HCT116 (cell line): Measurements from ENCODE around the gene GRIN1. TPM values are rescaled to one million over a fixed set of nuclear protein-coding genes. Genes with fewer than 3 reads are reported as not detected.
A peak's percentile ranks its signal among the peaks of the same experiment; 100 is the strongest.

Experiments used
- ATAC-seq: fragments of 200-7000 bp; cut with Tn5 transposase; 2 replicates; pipeline ENCODE4 v1.9.1; 2020; ENCODE audit warnings: mild to moderate bottlenecking, moderate library complexity
- BruUV-seq: library from RNA; stranded (reverse); fragments of 400-500 nt; replicated peaks from 2 replicates; lab custom pipeline; 2021; lab: Mats Ljungman, UMichigan
- CTCF ChIA-PET: fragments of 300-600 bp; sonication (Branson Sonifier 250); formaldehyde crosslinking; loops from one replicate; lab custom pipeline; 2021; ENCODE audit warnings: antibody characterized with exemption; lab: Charles Lee
- POLR2A ChIA-PET: fragments of 300-600, 350-600 bp; sonication (Branson Sonifier 250); formaldehyde crosslinking; loops from one replicate; lab custom pipeline; 2021; ENCODE audit warnings: antibody characterized with exemption; lab: Charles Lee
- RAD21 ChIA-PET, 2 experiments: fragments of 300-600 bp; sonication (Branson Sonifier 250); formaldehyde crosslinking; loops; one replicate each; lab custom pipeline; 2023; ENCODE audit warnings: low total read pairs in 2 of 2; ENCODE audit not compliant: uncharacterized antibody in 2 of 2, unreplicated experiment in 2 of 2, low non-redundant PET in 1 of 2; lab: Charles Lee
- DNase-seq: peaks from one replicate; pipeline ENCODE4 v3.0.0-alpha.2; 2010; ENCODE audit warnings: low read depth, low spot score
- H2AFZ ChIP-seq: fragments of 200-600 bp; shearing (Covaris generic), sonication (generic); 2 replicates; pipeline ENCODE4 v1.6.1; 2017; ENCODE audit warnings: low read depth, mixed run types, mixed read lengths, antibody characterized with exemption, low read length; ENCODE audit not compliant: poor library complexity, severe bottlenecking
- H3K27ac ChIP-seq: 2 replicates; pipeline ENCODE4 v1.5.1; 2012; ENCODE audit warnings: low read depth, low read length
- H3K27me3 ChIP-seq: fragments of 200-600 bp; sonication (generic); 2 replicates; pipeline ENCODE4 v1.6.1; 2016; ENCODE audit warnings: mixed run types, low read length, mixed read lengths; ENCODE audit not compliant: insufficient read depth
- H3K36me3 ChIP-seq, 2 experiments: fragments of 200-500 bp in 1 of 2; fragments of 200-600 bp in 1 of 2; sonication (Bioruptor generic) in 1 of 2; sonication (generic) in 1 of 2; 2 replicates each; pipeline versions ENCODE4 v1.5.1 to v1.6.1; 2014 to 2016; ENCODE audit warnings: low read length in 2 of 2, inconsistent platforms in 1 of 2, mixed read lengths in 1 of 2, mixed run types in 1 of 2; ENCODE audit not compliant: insufficient read depth in 2 of 2, control insufficient read depth in 1 of 2
- H3K4me1 ChIP-seq, 2 experiments: fragments of 200-600 bp in 1 of 2; sonication (generic) in 1 of 2; 2 replicates each; pipeline versions ENCODE4 v1.5.1 to v1.6.1; 2012 to 2017; ENCODE audit warnings: low read length in 2 of 2, inconsistent platforms in 1 of 2, mild to moderate bottlenecking in 1 of 2, mixed read lengths in 1 of 2, mixed run types in 1 of 2, moderate library complexity in 1 of 2; ENCODE audit not compliant: insufficient read depth in 2 of 2, control insufficient read depth in 1 of 2
- H3K4me2 ChIP-seq: fragments of 200-600 bp; sonication (generic); 2 replicates; pipeline ENCODE4 v1.6.1; 2017; ENCODE audit warnings: mixed run types, low read length, mixed read lengths
- H3K4me3 ChIP-seq, 2 experiments: fragments of 200-600 bp in 1 of 2; sonication (generic) in 1 of 2; replicated peaks in 1 of 2; 2 replicates each; pipeline ENCODE4 v1.5.1; 2011 to 2016; ENCODE audit warnings: low read length in 2 of 2, control low read depth in 1 of 2, low read depth in 1 of 2, mild to moderate bottlenecking in 1 of 2, mixed read lengths in 1 of 2, mixed run types in 1 of 2
- H3K79me2 ChIP-seq: fragments of 200-600 bp; sonication (generic); 2 replicates; pipeline ENCODE4 v1.6.1; 2017; ENCODE audit warnings: mild to moderate bottlenecking, mixed run types, low read length, moderate library complexity, mixed read lengths; ENCODE audit not compliant: insufficient read depth
- H3K9ac ChIP-seq: fragments of 200-600 bp; sonication (generic); 2 replicates; pipeline ENCODE4 v1.6.1; 2016; ENCODE audit warnings: low read length, mixed read lengths
- H3K9me2 ChIP-seq: fragments of 200-600 bp; sonication (generic), shearing (Covaris generic); 2 replicates; pipeline ENCODE4 v1.6.1; 2017; ENCODE audit warnings: mixed run types, mild to moderate bottlenecking, moderate library complexity; ENCODE audit not compliant: insufficient read depth
- H3K9me3 ChIP-seq, 2 experiments: fragments of 200-500 bp in 1 of 2; fragments of 200-600 bp in 1 of 2; sonication (Bioruptor generic) in 1 of 2; sonication (generic) in 1 of 2; 2 replicates each; pipeline ENCODE4 v1.6.1; 2014 to 2017; ENCODE audit warnings: low read length in 2 of 2, mixed read lengths in 2 of 2, inconsistent platforms in 1 of 2, low read depth in 1 of 2, mild to moderate bottlenecking in 1 of 2, mixed run types in 1 of 2, moderate library complexity in 1 of 2; ENCODE audit not compliant: control insufficient read depth in 1 of 2, insufficient read depth in 1 of 2
- H4K20me1 ChIP-seq: fragments of 200-600 bp; sonication (generic), shearing (Covaris generic); 2 replicates; pipeline ENCODE4 v1.6.1; 2017; ENCODE audit warnings: mixed run types, mild to moderate bottlenecking, moderate library complexity; ENCODE audit not compliant: insufficient read depth
- CBX3 ChIP-seq: IDR thresholded peaks from 2 replicates; pipeline ENCODE4 v1.6.1; 2012; ENCODE audit warnings: low read depth
- CEBPB ChIP-seq: IDR thresholded peaks from 2 replicates; pipeline ENCODE4 v1.6.1; 2012; ENCODE audit warnings: low read depth
- ELF1 ChIP-seq: IDR thresholded peaks from 2 replicates; pipeline ENCODE4 v1.6.1; 2012; ENCODE audit warnings: low read depth, borderline replicate concordance
- FOSL1 ChIP-seq: IDR thresholded peaks from 2 replicates; pipeline ENCODE4 v1.6.1; 2012; ENCODE audit warnings: low read depth
- JUND ChIP-seq: IDR thresholded peaks from 2 replicates; pipeline ENCODE4 v1.6.1; 2012
- POLR2AphosphoS5 ChIP-seq: IDR thresholded peaks from 2 replicates; pipeline ENCODE4 v1.6.1; 2011; ENCODE audit warnings: mild to moderate bottlenecking, low read depth, low read length, moderate library complexity
- SP1 ChIP-seq: IDR thresholded peaks from 2 replicates; pipeline ENCODE4 v1.6.1; 2012; ENCODE audit warnings: low read depth
- YY1 ChIP-seq: IDR thresholded peaks from 2 replicates; pipeline ENCODE4 v1.6.1; 2011; ENCODE audit warnings: low read length, low read depth, moderate library complexity, mild to moderate bottlenecking; ENCODE audit not compliant: insufficient replicate concordance; ENCODE audit errors: extremely low read depth
- intact Hi-C: fragments of 100-400 bp; cut with micrococcal nuclease; formaldehyde crosslinking; loops from 2 replicates; pipeline ENCODE4 v1.10.0; 2022
- total RNA-seq: library from RNA; stranded (reverse); gene quantifications from one replicate; pipeline ENCODE4 v1.2.1, GENCODE V29; 2021; ENCODE audit not compliant: unreplicated experiment

The GRIN1 gene
- total RNA-seq, 1 experiment from 2014 or later, result 23.1 TPM

DNA sequence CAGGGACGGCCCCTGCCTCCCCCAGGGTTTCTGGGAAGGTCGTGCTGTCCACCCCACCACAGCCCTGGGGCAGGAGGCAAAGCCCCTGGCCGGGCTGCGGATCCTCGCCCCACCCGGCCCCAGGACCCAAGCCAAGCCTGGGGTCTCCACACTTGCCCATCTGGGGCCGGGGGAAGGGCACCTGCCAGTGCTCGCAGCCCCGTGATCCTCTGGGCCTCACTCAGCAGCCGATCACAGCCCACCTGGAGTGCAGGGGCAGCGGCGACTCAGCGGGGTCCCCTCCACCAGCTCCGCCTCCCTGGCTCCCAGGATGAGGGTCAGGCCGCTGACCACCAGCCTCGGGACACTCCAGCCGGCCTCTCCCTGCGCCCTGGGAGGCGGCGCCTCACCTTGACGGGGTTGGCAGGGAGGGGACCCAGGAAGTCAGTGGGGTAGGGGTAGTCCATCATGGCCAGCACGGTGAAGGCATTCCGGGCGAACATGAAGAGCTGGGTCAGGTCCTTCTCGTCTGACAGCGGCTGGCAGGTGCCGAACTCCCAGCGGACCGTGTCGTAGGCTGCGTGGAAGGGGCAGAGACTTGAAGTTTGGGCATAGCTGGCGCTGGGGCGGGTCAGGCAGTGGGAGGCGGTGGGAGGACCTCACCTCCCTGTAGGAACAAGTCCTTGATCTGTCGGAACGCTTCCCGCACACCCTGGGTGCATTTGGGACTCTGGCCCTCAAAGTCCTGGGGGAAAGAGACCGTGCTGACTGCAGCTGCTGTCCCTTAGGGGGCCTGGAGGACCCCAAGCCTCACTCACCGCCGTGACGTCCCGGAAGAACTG, 26.2 kb upstream of the GRIN1 start:
- Histone ChIP-seq H3K27ac (peak overlapping the region; percentile 55; the same call in 1 of the 2 replicates), H4K20me1 (no peaks in the 10 kb centered on the region), H3K9ac (peak overlapping the region; percentile 47; the same call in 1 of the 2 replicates), H3K79me2 (peaks cover 19% of the 10 kb centered on the region), H3K4me3 (peak overlapping the region; percentile 45 to 54; a peak in 2 of 4 replicates), H3K36me3 (peaks cover 8 to 47% of the 10 kb centered on the region in 2 experiments; a peak in 3 of 4 replicates), H3K4me1 (peaks cover 4 to 19% of the 10 kb centered on the region in 2 experiments), H3K9me3 (no peaks in the 10 kb centered on the region), H3K9me2 (no peaks in the 10 kb centered on the region), H3K4me2 (peak overlapping the region; percentile 73), H3K27me3 (no peaks in the 10 kb centered on the region), H2AFZ (no peak overlapping the region)
- no peak for TF ChIP-seq FOSL1
- no peak for TF ChIP-seq SP1
- TF ChIP-seq CEBPB, result no peak
- no peak for TF ChIP-seq YY1
- TF ChIP-seq JUND, result no peak
- no peak for TF ChIP-seq CBX3
- no peak for TF ChIP-seq ELF1
- no peak for TF ChIP-seq POLR2AphosphoS5
- BruUV-seq, result no TSS peak
- intact Hi-C loops, result no loop called here
- ATAC-seq (no peak), DNase-seq (no peak)
- ChIA-PET POLR2A (no interaction called here), CTCF (interaction anchor here (1.2 kb wide), 1 partner anchor 124 kb away, joined by 4 read pairs; no protein-coding TSS in a partner anchor), RAD21 (interaction anchor here in 1 of 2 experiments (0.6 kb wide), 1 partner anchor 148 kb away, joined by 4 read pairs; no protein-coding TSS in a partner anchor)
